NCI-H526 treated with DMSO at 0.1 percent for 48 hours (cell line): ENCODE data around the gene TTC19.
"Not testable (repeated sequence)": the region's sequence is repeated elsewhere in the genome, so short reads cannot be mapped to it uniquely, and the experiment has no call there.

ENCODE experiments used
- DNase-seq: peaks from one replicate; lab custom pipeline; 2025; lab: John Stamatoyannopoulos, UW

The TTC19 gene

GRCh38 chr17:16027708-16028584 is 28.3 kb downstream of the TTC19 start:
- no peak for DNase-seq

DNA sequence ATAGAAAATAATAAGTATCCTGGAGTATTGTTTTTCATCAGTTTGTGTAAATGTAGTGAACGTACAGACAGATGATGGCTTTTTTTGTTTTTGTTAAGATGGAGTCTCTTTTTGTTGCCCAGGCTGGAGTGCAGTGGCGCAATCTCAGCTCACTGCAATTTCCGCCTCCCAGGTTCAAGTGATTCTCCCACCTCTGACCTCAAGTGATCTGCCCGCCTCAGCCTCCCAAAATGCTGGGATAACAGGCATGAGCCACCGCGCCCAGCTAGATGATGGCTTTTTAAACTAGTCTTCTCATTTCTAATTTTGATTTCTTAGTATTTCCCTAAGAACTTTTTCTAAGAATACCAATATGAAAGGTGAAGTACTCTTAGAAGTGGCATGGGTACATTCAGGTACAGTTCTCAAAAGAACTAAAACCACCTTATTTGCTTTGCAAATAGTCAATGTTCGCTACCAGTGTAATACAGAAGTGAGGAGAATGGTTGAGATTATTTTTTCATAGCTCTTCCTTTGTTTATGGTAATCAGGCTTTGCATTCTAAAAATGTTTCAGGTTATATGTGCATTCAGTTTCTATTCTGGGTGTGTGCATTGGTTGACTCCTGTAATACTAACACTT is 34.2 kb downstream of the TTC19 start:
- DNase-seq: peak; percentile 83

DNA sequence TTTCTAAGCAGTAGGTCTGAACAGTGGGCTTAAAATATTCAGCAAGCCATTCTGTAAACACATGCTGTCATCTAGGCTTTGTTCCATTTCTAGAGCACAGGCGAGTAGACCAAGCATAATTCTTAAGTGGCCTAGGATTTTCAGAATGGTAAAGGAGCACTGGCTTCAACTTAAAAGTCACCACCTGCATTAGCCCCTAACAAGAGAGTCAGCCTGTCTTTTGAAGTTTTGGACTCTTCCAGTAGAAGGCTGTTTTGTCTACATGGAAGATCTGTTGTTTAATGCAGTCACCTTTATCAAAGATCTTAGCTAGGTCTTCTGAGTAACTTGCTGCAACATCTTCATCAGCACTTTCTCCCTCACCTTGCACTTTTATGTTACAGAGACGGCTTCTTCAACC is 36.6 kb downstream of the TTC19 start:
- no peak for DNase-seq

DNA sequence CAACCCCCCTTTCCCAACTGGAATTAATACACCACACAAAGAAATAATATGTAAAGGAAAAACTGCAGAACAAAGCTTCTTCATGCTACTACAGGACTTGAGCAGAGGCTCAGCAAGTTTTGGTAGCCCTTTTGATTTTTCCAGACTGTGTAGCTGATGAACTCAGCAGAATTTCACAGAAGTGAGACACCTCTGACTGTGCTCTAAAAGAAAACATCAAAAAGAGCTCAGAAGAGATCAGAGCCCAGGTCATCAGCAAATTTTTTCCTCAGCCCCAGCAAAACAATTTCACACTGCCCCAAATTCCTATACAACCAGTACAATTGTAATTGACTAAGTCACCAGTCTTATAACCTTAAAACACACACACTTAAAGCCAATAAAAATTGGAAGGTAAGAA is 38.0 kb downstream of the TTC19 start:
- no peak for DNase-seq

DNA sequence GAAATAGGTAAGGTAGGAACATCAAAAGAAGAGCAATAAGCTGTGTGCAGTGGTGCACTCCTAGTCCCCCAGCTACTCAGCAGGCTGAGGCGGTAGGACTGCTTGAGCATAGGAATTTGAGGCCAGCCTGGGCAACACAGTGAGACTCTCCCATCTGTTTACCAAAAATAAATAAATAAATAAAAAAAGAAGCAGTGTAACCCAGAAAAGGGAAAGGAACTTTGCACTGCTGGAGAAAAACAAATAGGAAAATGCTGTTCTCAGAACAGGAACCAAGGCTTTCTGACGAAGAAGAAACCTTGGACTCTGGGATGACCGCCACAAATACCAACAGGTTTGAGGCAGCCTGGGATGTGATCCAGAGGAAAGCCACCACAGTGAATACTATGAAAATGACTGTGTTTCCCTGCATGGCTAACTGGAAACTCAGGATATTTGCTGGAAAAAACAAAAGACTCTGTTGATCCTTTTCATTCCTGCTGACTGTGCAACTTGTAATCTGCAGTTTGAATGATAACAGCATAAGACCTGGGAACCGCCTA is 41.2 kb downstream of the TTC19 start:
- DNase-seq: no peak

GRCh38 chr17:16044487-16044886 is 44.9 kb downstream of the TTC19 start:
- no peak for DNase-seq

DNA sequence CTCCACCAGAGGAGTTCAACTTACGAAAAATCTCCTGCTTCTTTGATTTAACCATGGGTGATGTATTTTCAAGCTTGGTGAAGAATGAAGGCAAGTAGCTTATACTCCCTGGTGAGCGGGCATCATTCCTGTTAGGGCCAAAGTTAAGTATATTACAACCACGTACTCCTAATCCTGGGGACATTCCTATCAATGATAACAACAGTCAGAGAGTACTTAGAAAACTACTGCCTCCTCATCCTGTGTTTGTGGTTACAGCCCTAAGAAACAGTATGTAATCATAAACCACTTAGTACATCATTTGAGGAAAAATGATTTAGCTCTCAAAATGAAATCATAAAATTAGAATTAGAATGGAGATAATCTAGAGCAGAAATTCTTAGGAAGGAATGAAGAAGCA is 47.3 kb downstream of the TTC19 start:
- DNase-seq: no peak

- DNase-seq: no peak
These were observed 49.3 kb downstream of the TTC19 start for GRCh38 chr17:16048811-16049449.

GRCh38 chr17:16050844-16051243 is 51.2 kb downstream of the TTC19 start:
- no peak for DNase-seq

DNA sequence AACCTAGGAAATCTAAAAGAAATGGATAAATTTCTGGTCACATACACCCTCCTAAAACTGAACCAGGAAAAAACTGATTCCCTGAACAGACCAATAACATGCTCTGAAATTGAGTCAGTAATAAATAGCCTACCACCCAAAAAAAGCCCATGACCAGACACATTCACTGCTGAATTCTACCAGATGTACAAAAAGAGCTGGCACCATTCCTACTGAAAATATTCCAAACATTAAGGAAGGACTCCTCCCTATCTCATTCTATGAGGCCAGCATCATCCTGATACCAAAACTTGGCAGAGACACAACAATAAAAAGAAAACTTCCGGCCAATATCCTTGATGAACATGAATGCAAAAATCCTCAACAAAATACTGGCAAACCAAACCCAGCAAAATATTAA is 52.9 kb downstream of the TTC19 start:
- no peak for DNase-seq

GRCh38 chr17:16055139-16055538 is 55.5 kb downstream of the TTC19 start:
- DNase-seq: not testable (repeated sequence)

GRCh38 chr17:16061631-16062030 is 62.0 kb downstream of the TTC19 start:
- DNase-seq: no peak

DNA sequence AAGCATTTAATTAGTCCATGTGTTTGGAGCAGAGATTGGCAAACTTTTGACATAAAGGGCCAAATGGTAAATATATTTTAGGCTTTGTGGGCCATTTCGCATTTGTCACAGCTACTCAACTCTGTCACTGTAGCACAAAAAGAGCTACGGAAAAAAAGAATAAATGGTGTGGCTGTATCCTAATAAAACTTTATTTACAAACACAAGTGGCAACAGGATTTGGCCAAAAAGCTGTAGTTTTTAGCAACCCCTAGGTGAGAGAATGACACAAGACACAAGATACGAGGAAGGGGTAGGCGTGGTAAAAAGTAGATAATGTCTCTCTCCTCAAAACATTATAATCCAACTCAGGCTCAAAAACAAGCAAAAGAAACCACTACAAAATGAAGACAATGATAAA is 66.5 kb downstream of the TTC19 start:
- DNase-seq: no peak

DNA sequence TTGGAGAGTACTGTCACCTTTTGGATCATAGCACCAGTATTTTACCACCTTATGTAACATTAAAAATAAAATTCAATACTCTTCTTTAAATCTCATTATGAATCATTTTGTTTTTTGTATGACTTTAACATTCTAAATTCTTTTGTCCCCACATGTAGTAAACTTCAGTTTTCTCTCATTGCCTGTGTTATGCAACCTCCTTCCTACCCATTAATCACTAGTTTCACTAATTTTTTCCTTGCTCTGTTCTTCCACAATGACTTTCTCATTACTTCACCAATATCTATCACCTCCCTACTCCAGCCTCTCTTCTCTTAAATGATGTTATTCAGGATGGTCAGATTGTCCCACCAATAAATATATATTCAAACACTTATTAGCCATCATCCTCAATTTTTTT is 68.7 kb downstream of the TTC19 start:
- no peak for DNase-seq

DNA sequence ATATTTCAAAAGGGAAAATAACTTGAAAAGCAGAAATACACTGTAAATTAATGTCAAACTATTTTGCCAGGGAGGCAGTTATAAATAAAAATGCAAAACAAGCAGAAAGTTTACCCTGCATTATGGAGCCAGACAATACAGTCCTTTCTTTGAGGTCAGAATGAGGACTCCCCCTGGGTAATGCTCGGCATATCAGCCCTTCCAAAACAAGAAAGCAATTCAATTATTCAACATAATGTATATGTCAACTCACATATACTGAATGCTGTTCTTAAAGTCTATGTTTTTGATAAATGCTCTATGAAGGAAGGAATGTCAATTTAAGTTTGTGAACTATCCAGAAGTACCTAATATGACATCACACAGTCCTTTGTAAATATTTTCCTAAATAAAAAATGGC is 72.4 kb downstream of the TTC19 start:
- peak; percentile 22 for DNase-seq

- no peak for DNase-seq
These were observed 74.2 kb downstream of the TTC19 start for GRCh38 chr17:16073845-16074244.

- DNase-seq: no peak
These were observed 74.8 kb downstream of the TTC19 start for GRCh38 chr17:16074423-16074822.

DNA sequence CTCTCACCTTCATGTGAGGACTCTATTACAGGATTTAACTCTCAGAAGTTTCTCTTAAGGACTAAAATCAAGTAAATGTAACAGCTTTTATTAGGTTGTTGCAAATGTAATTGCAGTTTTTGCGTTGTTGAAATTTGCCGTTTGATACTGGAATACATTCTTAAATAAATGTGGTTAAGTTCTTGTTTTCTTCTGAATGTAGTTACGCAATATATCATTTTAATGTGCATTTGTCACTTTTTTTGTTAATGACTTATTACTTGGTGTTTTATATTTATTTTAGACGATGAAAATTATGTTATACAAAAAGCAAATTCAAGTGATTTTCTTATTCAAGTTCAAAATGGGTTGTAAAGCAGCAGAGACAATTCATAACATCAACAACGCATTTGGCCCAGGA is 76.3 kb downstream of the TTC19 start:
- DNase-seq: no peak
